D721Med (cell line): Measurements from ENCODE around the gene AMPH.

Experiments
- DNase-seq: peaks from one replicate; pipeline ENCODE4 v3.0.0; 2011; ENCODE audit warnings: low spot score; ENCODE audit not compliant: insufficient read length
- FAIRE-seq: peaks from 2 replicates; lab custom pipeline; 2011; peaks lifted over from hg19 to GRCh38; lab: Jason Lieb, UNC
- CTCF ChIP-seq: IDR thresholded peaks from 2 replicates; pipeline ENCODE4 v1.5.1; 2012; ENCODE audit warnings: mild to moderate bottlenecking, control low read depth; ENCODE audit not compliant: insufficient read depth; ENCODE audit errors: missing control alignments

The AMPH gene

GRCh38 chr7:38563741-38564140 lies 67.4 kb downstream of the AMPH start:
- DNase-seq (no peak), FAIRE-seq (no peak)
- no peak for TF ChIP-seq CTCF

GRCh38 chr7:38561166-38561565 lies 70.0 kb downstream of the AMPH start:
- FAIRE-seq (no peak), DNase-seq (no peak)
- TF ChIP-seq CTCF, result no peak

- DNase-seq (no peak), FAIRE-seq (no peak)
- no peak for TF ChIP-seq CTCF
Measured at GRCh38 chr7:38558761-38559345, 72.3 kb downstream of the AMPH start.

GRCh38 chr7:38554586-38554985 lies 76.6 kb downstream of the AMPH start:
- FAIRE-seq (no peak), DNase-seq (no peak)
- TF ChIP-seq CTCF, result no peak

GRCh38 chr7:38550836-38551235 lies 80.3 kb downstream of the AMPH start:
- FAIRE-seq, result no peak
- TF ChIP-seq CTCF, result no peak
- no peak for DNase-seq

DNA sequence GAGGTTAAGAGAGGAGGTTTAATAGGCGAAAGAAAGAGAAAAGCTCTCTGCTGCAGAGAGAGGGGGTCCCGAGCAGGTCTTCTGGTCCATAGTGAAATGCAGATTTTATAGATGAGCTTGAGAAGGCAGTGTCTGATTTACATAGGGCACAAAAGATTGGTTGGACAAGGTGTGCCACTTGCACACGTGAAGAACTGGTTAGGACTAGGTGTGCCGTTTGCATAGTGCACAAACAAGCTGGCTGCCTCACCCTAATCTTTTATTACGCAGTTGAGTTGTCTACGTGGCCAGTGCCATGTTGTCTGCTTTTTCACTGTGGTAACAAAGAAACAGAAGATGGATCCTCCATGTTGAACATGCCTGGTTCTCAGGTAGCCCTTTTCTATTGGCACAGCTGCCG lies 82.6 kb downstream of the AMPH start:
- TF ChIP-seq CTCF, result no peak
- FAIRE-seq, result no peak

DNA sequence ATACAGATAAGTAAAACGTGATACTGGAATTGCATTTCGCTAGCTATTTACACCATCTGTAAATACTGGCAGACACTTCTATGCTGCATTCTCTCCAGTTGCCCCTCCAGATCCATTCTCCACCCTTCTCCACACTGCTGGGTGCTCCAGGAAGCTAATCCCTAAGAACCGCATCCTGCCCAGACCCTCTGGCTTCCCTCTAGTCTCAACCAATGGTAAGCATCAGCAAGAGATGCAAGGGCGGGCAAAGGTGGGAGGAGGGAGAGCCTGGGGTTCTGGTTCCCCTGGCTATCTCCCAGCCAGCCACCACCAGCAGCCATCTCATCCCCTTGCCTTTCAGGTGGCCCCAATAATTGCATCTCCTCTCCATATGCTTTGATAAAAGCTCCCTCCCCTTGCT lies 84.4 kb downstream of the AMPH start:
- no peak for FAIRE-seq
- DNase-seq, result no peak
- TF ChIP-seq CTCF, result no peak

More for the DNA sequence above, 82.6 kb downstream of the AMPH start:
- DNase-seq, result no peak
